MCF 10A (cell line): Measurements from ENCODE around the gene ALDH9A1. TPM values are rescaled to one million over a fixed set of nuclear protein-coding genes. Genes with fewer than 3 reads are reported as not detected.
"Not testable (repeated sequence)": the region's sequence is repeated elsewhere in the genome, so short reads cannot be mapped to it uniquely, and the experiment has no call there.

Source experiments
- BruUV-seq: library from RNA; stranded (reverse); fragments of 400-500 nt; replicated peaks from 2 replicates; lab custom pipeline; 2021; lab: Mats Ljungman, UMichigan
- CTCF ChIA-PET: fragments of 300-600 bp; sonication (Branson Sonifier 250); formaldehyde crosslinking; extraction: SDS; loops from one replicate; lab custom pipeline; 2021; ENCODE audit warnings: antibody characterized with exemption, inconsistent platforms; lab: Yijun Ruan, JAX
- POLR2A ChIA-PET: fragments of 300-600, 350-650 bp; sonication (Branson Sonifier 250); formaldehyde crosslinking; extraction: SDS; loops from one replicate; lab custom pipeline; 2020; ENCODE audit warnings: antibody characterized with exemption, inconsistent platforms; lab: Yijun Ruan, JAX
- DNase-seq: peaks from one replicate; pipeline ENCODE4 v3.0.0-alpha.2; 2018; ENCODE audit not compliant: unreplicated experiment
- H3K27ac Mint-ChIP-seq: one replicate; pipeline ENCODE4 v1.8.0; 2022; ENCODE audit warnings: mild to moderate bottlenecking, low read depth, mixed read lengths; ENCODE audit not compliant: unreplicated experiment
- H3K27me3 Mint-ChIP-seq: one replicate; pipeline ENCODE4 v1.8.0; 2022; ENCODE audit warnings: mixed read lengths; ENCODE audit not compliant: insufficient read depth, unreplicated experiment
- H3K36me3 Mint-ChIP-seq: one replicate; pipeline ENCODE4 v1.8.0; 2022; ENCODE audit warnings: mild to moderate bottlenecking, moderate library complexity, mixed read lengths; ENCODE audit not compliant: insufficient read depth, unreplicated experiment
- H3K4me1 Mint-ChIP-seq: one replicate; pipeline ENCODE4 v1.8.0; 2022; ENCODE audit warnings: mixed read lengths; ENCODE audit not compliant: insufficient read depth, unreplicated experiment
- H3K4me3 Mint-ChIP-seq: one replicate; pipeline ENCODE4 v1.8.0; 2022; ENCODE audit warnings: mild to moderate bottlenecking, moderate library complexity, mixed read lengths; ENCODE audit not compliant: unreplicated experiment
- H3K9me3 Mint-ChIP-seq: one replicate; pipeline ENCODE4 v1.8.0; 2022; ENCODE audit warnings: mixed read lengths; ENCODE audit not compliant: unreplicated experiment
- CTCF ChIP-seq: fragments of 200-600 bp; IDR thresholded peaks from one replicate; pipeline ENCODE4 v1.8.0; 2022; ENCODE audit warnings: antibody characterized with exemption, mild to moderate bottlenecking; ENCODE audit not compliant: unreplicated experiment
- intact Hi-C: fragments of 100-400 bp; cut with micrococcal nuclease; formaldehyde crosslinking; loops from 2 replicates; pipeline ENCODE4 v1.14.1; 2022
- total RNA-seq: library from RNA; stranded (reverse); gene quantifications from 2 replicates; pipeline ENCODE4 v1.2.3, GENCODE V29; 2022

ALDH9A1 gene
- total RNA-seq, 1 experiment from 2014 or later: 67.1 TPM

GRCh38 chr1:165659581-165659895 lies 38.8 kb downstream of the ALDH9A1 start:
- H3K27ac Mint-ChIP-seq: no peak overlapping the region
- intact Hi-C loops: no loop called here
- H3K9me3 Mint-ChIP-seq: no peaks in the 10 kb centered on the region
- CTCF ChIA-PET: interaction anchor here (1.0 to 9.3 kb wide), 4 partner anchors 13 to 266 kb away, joined by 3 to 77 read pairs (median 16); no protein-coding TSS in a partner anchor
- H3K4me1 Mint-ChIP-seq: no peaks in the 10 kb centered on the region
- H3K27me3 Mint-ChIP-seq: no peaks in the 10 kb centered on the region
- POLR2A ChIA-PET: interaction anchor here (0.6 to 6.5 kb wide), 3 partner anchors 17 to 951 kb away, joined by 3 to 35 read pairs (median 3); partner anchors contain the start of gene MGST3
- no peak overlapping the region for H3K4me3 Mint-ChIP-seq
- no peak for TF ChIP-seq CTCF
- H3K36me3 Mint-ChIP-seq: peaks cover 70% of the 10 kb centered on the region
- no TSS peak for BruUV-seq
- DNase-seq: no peak

GRCh38 chr1:165658766-165659580 lies 39.4 kb downstream of the ALDH9A1 start:
- H3K27me3 Mint-ChIP-seq, H3K4me3 Mint-ChIP-seq, H3K27ac Mint-ChIP-seq, BruUV-seq, intact Hi-C loops, H3K9me3 Mint-ChIP-seq, DNase-seq, H3K4me1 Mint-ChIP-seq: not testable (repeated sequence)
- ChIA-PET CTCF (interaction anchor here (0.6 to 9.3 kb wide), 10 partner anchors 12 to 1716 kb away, joined by 3 to 77 read pairs (median 3); no protein-coding TSS in a partner anchor), POLR2A (interaction anchor here (0.7 to 6.5 kb wide), 7 partner anchors 8 to 39 kb away, joined by 3 to 35 read pairs (median 7); partner anchors contain the start of gene MGST3)
- peaks cover 70% of the 10 kb centered on the region for H3K36me3 Mint-ChIP-seq

- DNase-seq: no peak
- Mint-ChIP-seq H3K4me3 (no peak overlapping the region), H3K36me3 (peaks cover 73% of the 10 kb centered on the region), H3K4me1 (peaks cover 10% of the 10 kb centered on the region), H3K9me3 (no peaks in the 10 kb centered on the region), H3K27me3 (no peaks in the 10 kb centered on the region), H3K27ac (no peak overlapping the region)
- POLR2A ChIA-PET: interaction anchor here (0.7 to 2.4 kb wide), 4 partner anchors 18 to 1225 kb away, joined by 3 to 6 read pairs (median 3); partner anchors contain the start of genes ALDH9A1 and TADA1
- no peak for TF ChIP-seq CTCF
- CTCF ChIA-PET: interaction anchor here (0.6 to 9.3 kb wide), 9 partner anchors 24 to 935 kb away, joined by 3 to 77 read pairs (median 4); no protein-coding TSS in a partner anchor
- no TSS peak for BruUV-seq
- intact Hi-C loops: no loop called here
Measured at GRCh38 chr1:165650981-165651625, 47.3 kb downstream of the ALDH9A1 start.

GRCh38 chr1:165648919-165649572 lies 49.3 kb downstream of the ALDH9A1 start:
- ChIA-PET CTCF (interaction anchor here (1.1 to 5.4 kb wide), 4 partner anchors 9 to 47 kb away, joined by 3 to 52 read pairs (median 15); no protein-coding TSS in a partner anchor), POLR2A (interaction anchor here (1.2 to 2.4 kb wide), 4 partner anchors 8 to 18 kb away, joined by 3 to 7 read pairs (median 4); partner anchors contain the start of gene MGST3)
- Mint-ChIP-seq H3K4me3 (no peak overlapping the region), H3K4me1 (peaks cover 17% of the 10 kb centered on the region), H3K9me3 (no peaks in the 10 kb centered on the region), H3K27me3 (no peaks in the 10 kb centered on the region), H3K36me3 (peaks cover 57% of the 10 kb centered on the region), H3K27ac (no peak overlapping the region)
- BruUV-seq: no TSS peak
- intact Hi-C loops: no loop called here
- no peak for TF ChIP-seq CTCF
- DNase-seq: no peak
